Loucy (cell line): ENCODE measurements around the gene SLC25A13.

ENCODE experiments used
- H2AFZ ChIP-seq: fragments of 200-600 bp; sonication (generic); 2 replicates; pipeline ENCODE4 v1.6.0; 2016; ENCODE audit warnings: antibody characterized with exemption, mild to moderate bottlenecking, low read length, moderate library complexity
- H3F3A ChIP-seq: fragments of 200-600 bp; 2 replicates; pipeline ENCODE4 v1.6.0; 2016; ENCODE audit warnings: antibody characterized with exemption, low read depth, mild to moderate bottlenecking
- H3K27me3 ChIP-seq: fragments of 200-600 bp; sonication (generic); 2 replicates; pipeline ENCODE4 v1.6.1; 2014; ENCODE audit warnings: low read length, mild to moderate bottlenecking; ENCODE audit not compliant: insufficient read depth, poor library complexity, severe bottlenecking
- H3K36me3 ChIP-seq: fragments of 200-600 bp; sonication (generic); 2 replicates; pipeline ENCODE4 v1.6.1; 2016; ENCODE audit warnings: low read length; ENCODE audit not compliant: insufficient read depth
- H3K4me1 ChIP-seq: fragments of 200-600 bp; sonication (generic); 2 replicates; pipeline ENCODE4 v1.5.1; 2014; ENCODE audit warnings: low read length, mild to moderate bottlenecking; ENCODE audit not compliant: insufficient read depth, poor library complexity, severe bottlenecking
- H3K4me2 ChIP-seq: fragments of 200-600 bp; sonication (generic); 2 replicates; pipeline ENCODE4 v1.6.0; 2014; ENCODE audit warnings: antibody characterized with exemption, low read length, low read depth, mild to moderate bottlenecking; ENCODE audit not compliant: poor library complexity, severe bottlenecking
- H3K4me3 ChIP-seq: fragments of 200-600 bp; sonication (generic); 2 replicates; pipeline ENCODE4 v1.5.1; 2014; ENCODE audit warnings: low read length, mild to moderate bottlenecking, mixed read lengths; ENCODE audit not compliant: poor library complexity, severe bottlenecking
- H3K79me2 ChIP-seq: fragments of 200-600 bp; sonication (generic); 2 replicates; pipeline ENCODE4 v1.6.1; 2014; ENCODE audit warnings: low read length; ENCODE audit not compliant: insufficient read depth
- H3K9ac ChIP-seq: fragments of 200-600 bp; sonication (generic); 2 replicates; pipeline ENCODE4 v1.6.0; 2014; ENCODE audit warnings: mild to moderate bottlenecking, low read depth, low read length, moderate library complexity; ENCODE audit not compliant: poor library complexity, severe bottlenecking
- H3K9me2 ChIP-seq: fragments of 200-600 bp; sonication (generic); replicated peaks from 2 replicates; pipeline ENCODE4 v1.6.1; 2016; ENCODE audit warnings: low read depth, low read length, mixed read lengths
- H3K9me3 ChIP-seq: fragments of 200-600 bp; sonication (generic); 2 replicates; pipeline ENCODE4 v1.6.1; 2014; ENCODE audit warnings: mild to moderate bottlenecking, antibody characterized with exemption, low read length, low read depth; ENCODE audit not compliant: insufficient read depth
- H4K20me1 ChIP-seq: fragments of 200-600 bp; sonication (generic); 2 replicates; pipeline ENCODE4 v1.6.0; 2014; ENCODE audit warnings: antibody characterized with exemption, low read length, mild to moderate bottlenecking; ENCODE audit not compliant: insufficient read depth, poor library complexity, severe bottlenecking
- CTCF ChIP-seq: fragments of 200-600 bp; sonication (generic); conservative IDR thresholded peaks from 2 replicates; pipeline ENCODE4 v1.5.1; 2014; ENCODE audit warnings: mild to moderate bottlenecking, antibody characterized with exemption, low read length
- EZH2phosphoT487 ChIP-seq: fragments of 200-600 bp; IDR thresholded peaks from 2 replicates; pipeline ENCODE4 v1.6.1; 2018; ENCODE audit warnings: antibody characterized with exemption, mild to moderate bottlenecking, moderate library complexity, borderline replicate concordance

Gene SLC25A13

GRCh38 chr7:96189129-96189820, 132.6 kb downstream of the SLC25A13 start:
- Histone ChIP-seq H3K9me2 (no peaks in the 10 kb centered on the region), H3K4me1 (peaks cover 4% of the 10 kb centered on the region), H2AFZ (no peak overlapping the region), H3K27me3 (no peaks in the 10 kb centered on the region), H3K9ac (no peak overlapping the region), H3K4me3 (no peak overlapping the region), H3K9me3 (no peaks in the 10 kb centered on the region), H3K36me3 (peaks cover 35% of the 10 kb centered on the region; the same call in 1 of the 2 replicates), H3K79me2 (no peaks in the 10 kb centered on the region), H3F3A (no peaks in the 10 kb centered on the region; the same call in 1 of the 2 replicates), H4K20me1 (no peaks in the 10 kb centered on the region), H3K4me2 (no peak overlapping the region)
- TF ChIP-seq CTCF: no peak
- TF ChIP-seq EZH2phosphoT487: no peak

- Histone ChIP-seq H2AFZ (no peak overlapping the region), H3K9me3 (no peaks in the 10 kb centered on the region), H3K36me3 (peaks cover 39% of the 10 kb centered on the region; the same call in 1 of the 2 replicates), H3K4me2 (no peak overlapping the region), H3K9me2 (no peaks in the 10 kb centered on the region), H3K9ac (no peak overlapping the region), H3F3A (no peaks in the 10 kb centered on the region; the same call in 1 of the 2 replicates), H4K20me1 (no peaks in the 10 kb centered on the region), H3K79me2 (no peaks in the 10 kb centered on the region), H3K27me3 (no peaks in the 10 kb centered on the region), H3K4me1 (peaks cover 4% of the 10 kb centered on the region), H3K4me3 (no peak overlapping the region)
- no peak for TF ChIP-seq CTCF
- no peak for TF ChIP-seq EZH2phosphoT487
Observed at GRCh38 chr7:96188591-96188991, 133.3 kb downstream of the SLC25A13 start.

- no peaks in the 10 kb centered on the region for H3K79me2 ChIP-seq
- TF ChIP-seq CTCF: no peak
- TF ChIP-seq EZH2phosphoT487: no peak
- H3K9me3 ChIP-seq: no peaks in the 10 kb centered on the region
- peaks cover 42% of the 10 kb centered on the region; the same call in 1 of the 2 replicates for H3K36me3 ChIP-seq
- no peak overlapping the region for H3K4me2 ChIP-seq
- H3K9ac ChIP-seq: no peak overlapping the region
- H3K4me3 ChIP-seq: no peak overlapping the region
- H3F3A ChIP-seq: no peaks in the 10 kb centered on the region; the same call in 1 of the 2 replicates
- H3K9me2 ChIP-seq: no peaks in the 10 kb centered on the region
- no peaks in the 10 kb centered on the region for H3K27me3 ChIP-seq
- H3K4me1 ChIP-seq: peaks cover 4% of the 10 kb centered on the region
- no peak overlapping the region for H2AFZ ChIP-seq
- no peaks in the 10 kb centered on the region for H4K20me1 ChIP-seq
Observed at GRCh38 chr7:96188174-96188581, 133.7 kb downstream of the SLC25A13 start.
